ENCODE data around the gene NOL9. TPM values are rescaled to one million over a fixed set of nuclear protein-coding genes. Genes with fewer than 3 reads are reported as not detected.

NOL9 gene
- total RNA-seq, 6 experiments from 2014 or later, result 26.4 to 36.4 (median 33.4) TPM

GRCh38 chr1:6544831-6545230 is 9.5 kb downstream of the NOL9 start:
- peaks cover 28% of the 10 kb centered on the region for H3K4me1 Mint-ChIP-seq (ENCODE audit: low read depth)
- H3K36me3 Mint-ChIP-seq (ENCODE audit: low read depth), result peaks cover 25% of the 10 kb centered on the region
- H3K9me3 Mint-ChIP-seq, result no peaks in the 10 kb centered on the region
- no peak for DNase-seq
- TF ChIP-seq CTCF (IDR thresholded peaks at IDR 0.05), result no peak
- H3K27me3 Mint-ChIP-seq (ENCODE audit: insufficient read depth), result no peaks in the 10 kb centered on the region; the same call in 1 of the 2 replicates
- no peak overlapping the region; the same call in 1 of the 2 replicates for H3K4me3 Mint-ChIP-seq
- peak overlapping the region; percentile 63 for H3K27ac Mint-ChIP-seq

- Mint-ChIP-seq H3K27me3 (ENCODE audit: insufficient read depth) (no peaks in the 10 kb centered on the region), H3K9me3 (no peaks in the 10 kb centered on the region), H3K27ac (no peak overlapping the region), H3K36me3 (ENCODE audit: low read depth) (peaks cover 8% of the 10 kb centered on the region; the same call in 1 of the 2 replicates), H3K4me3 (no peak overlapping the region), H3K4me1 (ENCODE audit: low read depth) (peaks cover 15% of the 10 kb centered on the region)
- DNase-seq, result peak; percentile 40
- TF ChIP-seq CTCF (IDR thresholded peaks at IDR 0.05), result no peak
Measured at GRCh38 chr1:6538956-6539355, 15.4 kb downstream of the NOL9 start.

GRCh38 chr1:6536291-6536690 is 18.0 kb downstream of the NOL9 start:
- Mint-ChIP-seq H3K27me3 (ENCODE audit: insufficient read depth) (no peaks in the 10 kb centered on the region), H3K4me3 (no peak overlapping the region), H3K9me3 (no peaks in the 10 kb centered on the region), H3K36me3 (ENCODE audit: low read depth) (peaks cover 23% of the 10 kb centered on the region), H3K27ac (no peak overlapping the region), H3K4me1 (ENCODE audit: low read depth) (peaks cover 15% of the 10 kb centered on the region)
- no peak for DNase-seq
- TF ChIP-seq CTCF (IDR thresholded peaks at IDR 0.05), result no peak

- Mint-ChIP-seq H3K27me3 (ENCODE audit: insufficient read depth) (no peaks in the 10 kb centered on the region), H3K27ac (no peak overlapping the region), H3K9me3 (no peaks in the 10 kb centered on the region), H3K4me1 (ENCODE audit: low read depth) (peaks cover 15% of the 10 kb centered on the region), H3K4me3 (no peak overlapping the region), H3K36me3 (ENCODE audit: low read depth) (peaks cover 27% of the 10 kb centered on the region)
- TF ChIP-seq CTCF (IDR thresholded peaks at IDR 0.05), result no peak
- DNase-seq, result no peak
Measured at GRCh38 chr1:6535214-6535613, 19.1 kb downstream of the NOL9 start.

GRCh38 chr1:6534248-6534822 is 20.0 kb downstream of the NOL9 start:
- DNase-seq, result no peak
- Mint-ChIP-seq H3K27ac (no peak overlapping the region), H3K27me3 (ENCODE audit: insufficient read depth) (no peaks in the 10 kb centered on the region), H3K4me1 (ENCODE audit: low read depth) (peaks cover 9% of the 10 kb centered on the region), H3K4me3 (no peak overlapping the region), H3K9me3 (no peaks in the 10 kb centered on the region), H3K36me3 (ENCODE audit: low read depth) (peaks cover 24% of the 10 kb centered on the region)
- TF ChIP-seq CTCF (IDR thresholded peaks at IDR 0.05), result no peak

Data from HFFc6 (cell line).